Inflammatory macrophage (primary cell): ENCODE measurements around the gene RRP7A.
A peak's percentile ranks its signal among the peaks of the same experiment; 100 is the strongest.
"Not testable (repeated sequence)": the region's sequence is repeated elsewhere in the genome, so short reads cannot be mapped to it uniquely, and the experiment has no call there.

ENCODE experiments used
- DNase-seq, 2 donors: peaks; one replicate each; pipeline ENCODE4 v3.0.0-alpha.2; 2020 to 2022
- total RNA-seq, 18 experiments: gene quantifications; one replicate each; lab custom pipeline; 2026; ENCODE audit warnings: mixed read lengths in 6 of 18, inconsistent platforms in 2 of 18; lab: John Stamatoyannopoulos, UW

RRP7A gene, protein sequence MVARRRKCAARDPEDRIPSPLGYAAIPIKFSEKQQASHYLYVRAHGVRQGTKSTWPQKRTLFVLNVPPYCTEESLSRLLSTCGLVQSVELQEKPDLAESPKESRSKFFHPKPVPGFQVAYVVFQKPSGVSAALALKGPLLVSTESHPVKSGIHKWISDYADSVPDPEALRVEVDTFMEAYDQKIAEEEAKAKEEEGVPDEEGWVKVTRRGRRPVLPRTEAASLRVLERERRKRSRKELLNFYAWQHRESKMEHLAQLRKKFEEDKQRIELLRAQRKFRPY
- total RNA-seq: 27.0 to 106 (median 64.6) reads per million in 18 experiments

DNA sequence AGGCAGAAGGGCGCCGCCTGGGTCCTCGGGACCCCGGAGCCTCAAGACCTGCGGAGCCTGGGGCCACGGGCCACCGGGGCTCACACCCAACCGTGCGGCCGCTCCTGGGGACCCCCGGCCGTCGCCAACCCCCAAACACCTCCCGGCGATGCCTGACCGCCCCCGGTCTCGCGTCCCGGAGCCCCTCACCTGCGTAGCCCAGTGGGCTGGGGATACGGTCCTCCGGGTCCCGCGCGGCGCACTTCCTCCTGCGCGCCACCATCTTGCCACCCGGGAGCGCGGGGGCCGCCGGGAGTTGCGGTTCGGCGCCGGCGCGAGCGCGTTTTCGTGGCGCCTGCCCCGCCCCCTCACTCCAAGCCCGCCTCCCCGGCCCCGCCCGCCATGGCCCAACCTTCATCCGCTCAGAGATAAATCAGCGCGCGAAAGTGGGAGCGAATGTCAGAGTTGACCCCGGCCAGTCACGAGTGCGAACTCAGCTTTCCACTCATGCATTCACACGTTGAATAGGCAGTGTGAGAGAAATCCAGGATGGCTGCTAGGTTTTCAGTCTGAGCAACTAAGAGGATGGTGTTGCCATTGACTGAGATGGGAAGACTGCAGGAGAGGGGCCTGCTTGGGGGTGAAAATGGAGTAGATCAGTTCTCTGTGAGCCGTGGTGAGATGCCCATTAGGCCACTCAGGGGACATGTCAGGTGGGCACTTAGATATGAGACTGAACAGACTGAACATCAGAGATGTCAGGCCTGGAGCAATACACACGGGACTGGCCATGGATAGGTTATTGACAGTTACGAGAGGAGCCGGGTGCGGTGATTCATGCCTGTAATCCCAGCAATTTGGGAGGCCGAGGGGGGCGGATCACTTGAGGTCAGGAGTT lies at the start of gene RRP7A:
Gene RRP7A (minus strand): TSS at position 272 of the 877 bp plus-strand sequence. CDS start 10 bp downstream, at position 262.
- peak; percentile 78 to 80 for DNase-seq

DNA sequence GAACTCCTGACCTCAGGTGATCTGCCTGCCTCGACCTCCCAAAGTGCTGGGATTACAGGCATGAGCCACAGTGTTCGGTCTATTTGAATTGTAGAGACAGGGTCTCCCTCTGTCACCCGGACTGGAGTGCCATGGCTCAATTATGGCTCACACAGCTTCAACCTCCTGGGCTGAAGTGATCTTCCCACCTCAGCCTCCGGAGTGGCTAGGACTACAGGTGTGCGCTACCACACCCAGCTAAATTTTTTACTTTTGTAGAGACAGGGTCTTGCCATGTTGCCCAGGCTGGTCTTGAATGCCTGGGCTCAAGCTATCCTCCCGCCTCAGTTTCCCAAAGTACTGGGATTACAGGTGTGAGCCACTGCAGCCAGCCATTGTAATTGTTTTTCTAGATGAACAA lies 48.4 kb upstream of the RRP7A start:
- not testable (repeated sequence) for DNase-seq

DNA sequence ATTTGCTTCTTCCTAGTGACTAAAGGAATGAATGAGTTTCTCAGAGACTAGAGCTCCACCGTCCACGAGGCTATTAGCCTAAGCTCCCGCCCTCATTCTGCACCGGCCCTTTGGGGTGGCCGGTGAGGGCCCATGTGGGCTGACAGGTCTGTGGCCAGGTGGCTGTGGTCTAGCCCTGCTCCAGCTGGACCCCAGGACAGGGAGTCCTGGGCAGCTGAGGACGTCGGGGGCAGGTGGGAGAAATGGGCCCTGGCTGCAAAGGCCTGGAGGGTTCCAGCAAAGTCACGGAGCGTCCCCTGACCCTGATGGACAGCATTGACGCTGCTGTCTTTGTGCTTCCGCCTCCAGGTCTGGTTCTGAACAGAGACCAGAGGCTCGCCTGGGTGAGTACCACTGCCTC lies 46.4 kb upstream of the RRP7A start:
- DNase-seq: no peak

DNA sequence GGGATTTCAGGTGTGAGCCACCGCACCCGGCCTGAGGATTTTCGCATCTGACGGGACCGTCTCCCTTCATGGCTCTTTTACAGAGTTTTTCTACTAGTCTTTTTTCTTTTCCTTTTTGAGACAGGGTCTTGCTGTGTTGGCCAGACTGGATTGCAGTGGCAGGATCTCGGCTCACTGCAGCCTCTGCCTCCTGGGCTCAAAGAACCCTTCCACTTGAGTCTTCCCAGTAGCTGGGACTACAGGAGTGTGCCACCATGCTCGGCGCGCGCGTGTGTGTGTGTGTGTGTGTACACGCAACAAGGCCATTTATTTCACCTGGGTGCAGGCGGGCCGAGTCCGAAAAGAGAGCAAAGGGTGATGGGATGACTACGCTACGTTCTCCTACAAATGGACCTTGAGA lies 45.1 kb upstream of the RRP7A start:
- DNase-seq: no peak

DNA sequence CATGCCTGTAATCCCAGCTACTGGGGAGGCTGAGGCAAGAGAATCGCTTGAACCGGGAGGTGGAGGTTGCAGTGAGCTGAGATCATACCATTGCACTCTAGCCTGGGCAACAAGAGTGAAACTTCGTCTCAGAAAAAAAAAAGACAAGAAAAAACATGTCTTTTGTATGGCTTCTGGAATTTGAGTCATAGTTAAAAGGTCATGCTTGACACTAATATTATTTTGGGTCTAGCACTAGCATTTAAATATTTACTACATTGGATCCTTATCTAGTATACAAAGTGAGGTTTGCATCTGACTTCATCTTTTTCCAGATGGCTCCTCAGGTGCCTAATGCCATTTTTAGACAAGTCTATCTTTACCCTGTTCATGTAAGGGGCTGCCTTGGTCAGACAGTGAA lies 44.3 kb upstream of the RRP7A start:
- not testable (repeated sequence) for DNase-seq

DNA sequence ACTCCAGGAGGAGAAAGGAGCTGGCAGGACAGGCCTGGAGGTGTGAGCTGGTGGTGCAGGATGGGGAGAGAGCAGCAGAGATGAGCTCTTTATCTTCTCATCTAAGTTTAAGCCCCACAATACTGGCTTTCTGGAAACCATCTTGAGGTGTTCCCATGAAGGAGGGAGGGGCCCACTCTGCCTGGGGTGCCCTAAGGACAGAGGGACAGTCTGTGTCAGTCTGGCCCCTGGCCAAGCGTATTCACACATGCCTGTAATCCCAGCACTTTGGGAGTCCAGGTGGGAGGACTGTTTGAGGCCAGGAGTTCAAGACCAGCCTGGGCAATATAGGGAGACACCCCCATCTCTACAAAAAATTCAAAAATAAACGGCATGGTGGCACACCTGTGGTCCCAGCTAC lies 43.1 kb upstream of the RRP7A start:
- DNase-seq: no peak

DNA sequence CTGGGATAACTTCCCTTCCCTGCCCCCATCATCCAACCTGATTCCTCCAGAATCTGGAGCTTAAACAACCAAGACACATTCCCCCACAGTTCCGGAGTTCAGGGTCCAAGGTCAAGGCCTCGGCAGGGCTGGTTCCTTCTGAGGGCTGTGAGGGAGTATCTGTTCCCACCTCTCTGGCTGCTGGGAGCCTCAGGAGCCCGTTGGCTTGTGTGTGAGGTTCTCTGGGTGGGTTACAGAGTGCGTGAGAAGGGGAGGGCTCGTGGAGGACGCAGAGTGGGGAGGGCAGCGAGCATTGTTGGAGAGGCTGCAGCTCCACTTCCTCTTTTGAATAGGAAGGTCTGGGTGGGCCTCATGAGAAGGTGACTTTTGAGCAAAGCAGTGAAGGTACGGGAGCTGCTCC lies 42.7 kb upstream of the RRP7A start:
- no peak for DNase-seq

DNA sequence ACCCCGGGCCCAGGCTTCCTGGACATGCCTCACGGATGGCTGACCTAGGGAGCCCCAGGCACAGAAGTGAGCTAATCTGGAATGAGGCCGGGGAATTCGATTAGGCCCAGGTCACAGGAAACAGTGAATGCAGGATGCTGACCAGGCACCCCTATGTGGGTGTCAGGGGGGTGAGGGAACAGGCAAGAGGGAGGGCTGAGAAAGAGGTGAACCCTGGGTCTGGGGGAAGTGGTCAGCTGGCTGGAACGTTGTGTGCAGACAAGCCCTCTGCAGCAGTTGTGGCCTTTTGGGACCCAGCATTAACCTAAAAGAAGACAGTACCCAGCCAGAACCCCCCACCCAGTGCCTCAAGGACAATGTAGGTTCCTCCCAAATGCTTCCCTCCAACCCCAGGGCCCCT lies 42.3 kb upstream of the RRP7A start:
- no peak for DNase-seq

DNA sequence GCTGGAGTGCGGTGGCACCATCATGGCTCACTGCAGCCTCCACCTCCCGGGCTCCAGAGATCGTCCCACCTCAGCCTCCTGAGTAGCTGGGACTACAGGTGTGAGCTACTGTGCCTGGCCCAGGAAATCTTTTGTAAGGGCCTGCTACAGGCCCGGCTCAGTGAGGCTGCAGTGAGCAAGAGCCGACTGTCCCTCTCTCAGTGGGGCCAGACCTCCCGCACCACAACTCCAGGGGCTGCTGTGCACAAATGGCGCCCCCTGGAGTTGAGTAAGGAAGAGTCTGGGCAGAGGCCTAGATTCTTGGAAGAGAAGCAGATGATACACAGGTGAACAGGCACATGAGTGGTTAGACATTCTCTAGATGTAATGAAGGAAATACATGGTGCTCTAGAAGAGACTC lies 41.2 kb upstream of the RRP7A start:
- DNase-seq: peak in 1 of 2 donors; percentile 9

DNA sequence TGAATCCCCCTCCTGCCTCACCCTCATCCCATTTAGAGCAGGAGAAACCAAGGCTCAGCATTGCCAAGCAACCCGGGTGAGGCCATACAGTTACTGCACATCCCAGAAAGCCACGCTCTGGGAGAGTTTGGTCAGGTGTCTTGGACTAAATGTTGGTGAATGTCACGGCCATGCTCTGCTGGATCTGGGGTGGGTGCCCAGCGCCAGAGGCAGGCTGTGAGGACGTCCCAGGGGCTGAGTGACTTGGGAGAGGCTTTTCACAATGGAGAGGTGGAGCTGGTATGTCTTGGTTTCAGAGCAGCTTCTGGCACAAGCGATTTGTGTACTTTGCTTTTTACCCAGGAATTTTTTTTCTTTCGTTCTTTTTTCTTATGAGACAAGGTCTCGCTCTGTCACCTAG lies 40.8 kb upstream of the RRP7A start:
- no peak for DNase-seq

DNA sequence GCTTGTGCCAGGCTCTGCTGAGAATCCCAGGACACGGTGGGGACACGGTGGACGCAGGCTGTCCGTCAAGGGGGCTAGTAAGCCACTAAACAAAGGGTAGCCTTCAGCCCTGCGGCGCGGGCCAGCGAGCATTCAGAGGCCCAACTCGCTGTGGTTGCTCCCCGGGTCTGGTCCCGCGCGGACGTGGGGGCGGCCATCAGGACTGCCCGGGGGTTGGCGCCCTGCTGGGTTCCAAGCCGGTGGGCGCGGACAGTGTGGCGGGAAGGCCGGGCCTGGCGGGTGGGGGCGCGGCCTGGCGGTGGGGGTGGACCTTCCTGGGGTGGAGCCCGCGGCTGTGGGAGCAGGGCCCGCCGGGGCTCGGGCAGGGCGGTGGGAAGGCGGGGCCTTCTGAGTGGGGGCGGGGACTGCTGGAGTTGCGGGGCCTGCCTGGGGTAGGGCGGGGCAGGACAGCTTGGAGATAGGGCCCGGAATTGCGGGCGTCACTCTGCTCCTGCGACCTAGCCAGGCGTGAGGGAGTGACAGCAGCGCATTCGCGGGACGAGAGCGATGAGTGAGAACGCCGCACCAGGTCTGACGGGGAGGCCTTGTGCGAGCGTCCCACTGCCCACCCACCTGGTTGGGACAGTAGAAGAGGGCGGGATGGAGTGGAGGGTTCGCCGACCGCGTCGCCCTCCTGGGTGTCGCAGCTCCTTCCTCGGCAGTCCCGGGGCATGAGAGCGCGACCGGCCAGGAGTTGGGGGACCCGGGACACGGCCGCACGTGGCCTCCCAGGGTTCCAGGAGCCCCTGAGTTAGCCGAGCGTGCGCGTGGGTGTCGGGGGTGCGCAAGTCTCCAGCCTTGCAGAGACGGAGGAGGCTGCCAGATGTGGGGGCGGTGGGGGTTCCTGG lies 34.1 kb upstream of the RRP7A start, which contains the start of gene SERHL2:
Gene SERHL2 (plus strand): TSS at position 482 of the 887 bp plus-strand sequence. CDS start 65 bp downstream, at position 547.
- peak; percentile 69 to 71 for DNase-seq

DNA sequence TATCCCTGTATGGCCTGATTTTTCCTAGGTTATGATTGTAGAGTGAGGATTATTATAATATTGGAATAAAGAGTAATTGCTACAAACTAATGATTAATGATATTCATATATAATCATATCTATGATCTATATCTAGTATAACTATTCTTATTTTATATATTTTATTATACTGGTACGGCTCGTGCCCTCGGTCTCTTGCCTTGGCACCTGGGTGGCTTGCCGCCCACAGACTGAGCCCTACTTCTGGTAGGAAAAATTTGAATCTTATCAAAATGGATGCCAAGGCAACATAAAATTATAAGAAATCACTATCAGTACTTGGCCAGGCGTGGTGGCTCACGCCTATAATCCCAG lies 32.7 kb upstream of the RRP7A start:
- not testable (repeated sequence) for DNase-seq

DNA sequence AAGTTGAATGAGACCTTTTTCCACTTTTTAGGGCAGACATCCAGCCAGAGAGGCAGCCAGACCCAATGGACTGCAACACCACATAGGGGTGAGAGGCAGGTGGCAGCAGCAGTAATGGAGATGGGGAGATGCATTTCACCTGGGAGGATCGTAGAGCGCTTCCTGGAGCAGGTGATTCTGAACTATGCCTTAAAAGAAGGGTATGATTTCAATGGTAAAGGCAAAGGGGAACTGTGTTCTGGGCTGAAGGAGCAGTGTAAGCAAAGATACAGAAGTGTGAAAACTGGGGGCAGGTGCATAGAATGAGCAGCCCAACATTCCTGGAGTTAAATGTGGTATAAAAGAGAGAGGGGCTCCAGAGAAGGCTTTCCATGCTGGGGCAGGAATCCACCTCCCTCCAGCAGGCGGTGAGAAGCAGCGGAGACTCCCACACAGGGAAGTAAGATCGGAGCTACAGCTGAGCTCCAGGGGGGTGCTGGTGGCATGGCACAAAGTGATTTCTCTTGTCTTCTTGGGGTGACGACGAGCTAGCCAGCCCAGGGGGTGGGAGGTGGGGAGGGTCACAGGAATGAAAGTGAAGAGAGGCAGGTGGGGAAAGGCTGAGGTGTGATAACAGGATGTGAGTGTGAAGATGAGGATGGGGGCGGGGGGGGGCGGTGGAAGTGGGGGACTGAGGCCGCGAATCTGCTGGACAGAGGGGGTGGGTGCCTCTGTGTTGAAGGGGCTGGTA lies 29.9 kb upstream of the RRP7A start:
- DNase-seq: no peak

DNA sequence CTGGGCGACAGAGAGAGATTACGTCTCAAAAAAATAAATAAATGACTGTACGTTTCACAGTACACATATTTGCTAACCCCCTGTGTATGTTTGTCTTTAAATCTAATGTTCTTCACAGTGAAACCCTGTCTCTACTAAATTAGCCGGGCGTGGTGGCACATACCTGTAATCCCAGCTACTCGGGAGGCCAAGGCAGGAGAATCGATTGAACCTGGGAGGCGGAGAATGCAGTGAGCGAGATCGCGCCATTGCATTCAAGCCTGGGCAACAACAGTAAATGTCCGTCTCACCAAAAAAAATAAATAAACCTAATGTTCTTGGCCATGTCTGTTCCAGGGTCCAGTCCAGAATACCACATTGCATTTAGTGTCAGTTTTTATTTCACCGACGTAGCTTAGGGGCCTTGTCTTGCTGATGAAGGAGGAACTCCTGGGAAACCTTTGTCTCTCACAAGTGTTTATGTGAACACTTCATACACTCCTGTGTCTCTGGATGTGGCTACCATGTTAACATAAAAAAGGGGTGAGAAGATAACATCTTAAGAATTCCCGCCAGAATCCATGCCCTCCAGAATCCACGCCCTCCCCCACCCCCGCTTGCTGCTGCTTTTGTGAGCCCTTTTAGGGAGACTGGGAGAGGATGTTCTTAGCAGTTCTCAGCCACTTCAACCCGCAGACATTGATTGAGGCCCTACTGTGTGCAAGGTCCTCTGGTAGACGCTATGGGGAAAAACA lies 29.2 kb upstream of the RRP7A start:
- no peak for DNase-seq

DNA sequence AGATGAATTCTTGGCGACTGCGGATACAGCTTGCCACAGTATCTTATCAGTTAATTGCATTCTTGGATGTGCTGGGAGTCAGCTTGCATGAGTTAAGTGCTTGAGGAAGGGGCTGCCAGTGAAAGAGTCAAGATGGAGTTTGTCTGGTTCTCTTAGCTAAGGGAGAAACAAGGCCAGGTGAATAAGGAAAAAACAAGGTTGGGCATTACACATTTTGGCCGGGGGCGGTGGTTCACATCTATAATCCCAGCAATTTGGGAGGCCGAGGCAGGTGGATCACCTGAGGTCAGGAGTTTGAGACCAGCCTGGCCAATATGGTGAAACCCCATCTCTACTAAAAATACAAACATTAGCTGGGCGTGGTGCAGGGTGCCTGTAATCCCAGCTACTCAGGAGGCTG lies 28.5 kb upstream of the RRP7A start:
- not testable (repeated sequence) for DNase-seq

DNA sequence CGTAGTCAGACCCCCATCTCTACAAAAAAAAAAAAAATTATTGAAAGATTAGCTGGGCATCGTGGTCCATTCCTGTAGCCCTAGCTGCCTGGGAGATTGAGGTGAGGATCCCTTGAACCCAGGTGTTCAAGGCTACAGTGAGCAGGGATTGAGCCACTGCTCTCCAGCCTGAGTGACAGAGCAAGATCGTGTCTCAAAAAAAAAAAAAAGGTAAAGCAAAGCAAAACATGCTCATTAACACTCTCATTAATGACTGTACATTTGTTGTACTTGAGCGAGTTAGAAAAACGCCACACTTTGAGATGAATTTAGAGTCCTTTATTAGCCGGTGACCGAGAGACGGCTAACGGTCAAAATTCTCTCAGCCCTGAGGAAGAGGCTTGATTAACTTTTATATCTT lies 28.0 kb upstream of the RRP7A start:
- DNase-seq: no peak

DNA sequence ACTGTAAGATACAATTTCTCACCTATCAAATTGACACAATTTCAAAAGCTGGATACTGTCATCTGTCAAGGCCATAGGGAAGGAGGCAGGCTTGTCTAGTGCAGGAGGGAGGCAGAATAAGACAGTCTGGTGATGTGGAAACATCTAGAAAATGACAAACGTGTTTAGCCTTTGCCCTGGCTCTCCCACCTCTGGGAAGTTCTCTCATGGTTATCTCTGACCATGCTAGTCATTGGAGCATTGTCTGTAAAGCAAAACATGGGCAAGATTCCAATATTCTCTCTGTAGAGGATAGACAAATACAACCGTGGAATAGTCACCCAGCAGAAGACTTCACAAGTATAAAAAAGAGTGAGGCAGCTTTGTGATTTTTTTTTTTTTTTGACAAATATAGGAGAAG lies 25.1 kb upstream of the RRP7A start:
- no peak for DNase-seq

DNA sequence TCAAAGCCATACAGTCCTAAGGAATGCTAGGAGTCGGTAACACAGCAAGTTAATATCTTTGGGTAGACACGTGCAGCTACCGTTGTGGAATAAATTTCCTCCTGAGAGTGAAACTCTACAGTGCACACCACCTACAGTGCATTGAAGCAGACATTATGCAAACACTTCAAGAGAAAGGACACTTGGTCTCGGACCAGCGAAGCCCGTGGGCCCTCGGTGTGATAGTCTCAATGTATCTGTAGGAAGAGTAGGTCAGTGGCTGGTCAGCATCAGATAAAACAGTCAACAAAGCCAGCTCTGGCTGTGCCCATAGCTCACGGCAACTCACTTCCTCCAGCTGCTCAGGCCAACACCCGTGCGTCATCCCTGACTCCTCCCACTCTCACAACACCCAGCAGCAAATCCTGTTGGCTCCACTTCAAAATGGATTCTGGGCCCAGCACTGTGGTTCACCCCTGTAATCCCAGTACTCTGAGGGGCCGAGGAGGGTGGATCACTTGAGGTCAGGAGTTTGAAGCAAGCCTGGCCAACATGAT lies 19.7 kb upstream of the RRP7A start:
- DNase-seq: not testable (repeated sequence)

DNA sequence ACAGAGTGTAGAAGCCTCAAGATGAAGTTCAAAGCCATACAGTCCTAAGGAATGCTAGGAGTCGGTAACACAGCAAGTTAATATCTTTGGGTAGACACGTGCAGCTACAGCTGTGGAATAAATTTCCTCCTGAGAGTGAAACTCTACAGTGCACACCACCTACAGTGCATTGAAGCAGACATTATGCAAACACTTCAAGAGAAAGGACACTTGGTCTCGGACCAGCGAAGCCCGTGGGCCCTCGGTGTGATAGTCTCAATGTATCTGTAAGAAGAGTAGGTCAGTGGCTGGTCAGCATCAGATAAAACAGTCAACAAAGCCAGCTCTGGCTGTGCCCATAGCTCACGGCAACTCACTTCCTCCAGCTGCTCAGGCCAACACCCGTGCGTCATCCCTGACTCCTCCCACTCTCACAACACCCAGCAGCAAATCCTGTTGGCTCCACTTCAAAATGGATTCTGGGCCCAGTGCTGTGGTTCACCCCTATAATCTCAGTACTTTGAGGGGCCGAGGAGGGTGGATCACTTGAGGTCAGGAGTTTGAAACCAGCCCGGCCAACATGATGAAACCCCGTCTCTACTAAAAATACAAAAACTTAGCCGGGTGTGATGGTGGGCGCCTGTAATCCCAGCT lies 17.7 kb upstream of the RRP7A start:
- not testable (repeated sequence) for DNase-seq

DNA sequence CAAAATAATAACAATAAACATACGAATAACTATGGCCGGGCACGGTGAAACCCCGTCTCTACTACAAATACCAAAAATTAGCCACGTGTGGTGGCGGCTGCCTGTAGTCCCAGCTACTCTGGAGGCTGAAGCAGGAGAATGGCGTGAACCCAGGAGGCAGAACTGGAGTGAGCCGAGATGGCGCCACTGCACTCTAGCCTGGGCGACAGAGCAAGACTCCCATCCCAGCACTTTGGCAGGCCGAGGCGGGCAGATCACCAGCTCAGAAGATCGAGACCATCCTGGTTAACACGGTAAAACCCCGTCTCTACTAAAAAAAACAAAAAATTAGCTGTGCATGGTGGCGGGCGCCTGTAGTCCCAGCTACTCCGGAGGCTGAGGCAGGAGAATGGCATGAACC lies 17.0 kb upstream of the RRP7A start:
- DNase-seq: not testable (repeated sequence)

DNA sequence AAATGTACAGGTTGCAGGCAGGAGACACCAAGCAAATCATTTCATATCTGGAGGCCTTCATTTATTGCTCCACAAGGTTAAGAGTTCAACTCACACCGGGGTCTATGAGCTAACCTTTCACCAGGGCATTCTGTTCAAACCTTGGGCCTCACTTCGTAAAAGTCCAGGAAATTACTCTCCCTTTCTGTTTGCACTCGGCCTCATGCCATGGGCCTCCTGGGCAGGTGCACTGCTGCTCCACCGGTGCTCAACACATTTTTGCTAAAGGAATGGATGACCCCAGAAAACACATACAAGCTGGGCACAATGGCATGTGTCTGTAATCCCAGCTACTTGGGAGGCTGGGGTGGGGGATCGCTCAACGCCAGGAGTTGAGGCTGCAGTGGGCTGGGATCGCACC lies 16.6 kb upstream of the RRP7A start:
- DNase-seq: no peak
